ENCODE data around the gene CACTIN.

Gene CACTIN

DNA sequence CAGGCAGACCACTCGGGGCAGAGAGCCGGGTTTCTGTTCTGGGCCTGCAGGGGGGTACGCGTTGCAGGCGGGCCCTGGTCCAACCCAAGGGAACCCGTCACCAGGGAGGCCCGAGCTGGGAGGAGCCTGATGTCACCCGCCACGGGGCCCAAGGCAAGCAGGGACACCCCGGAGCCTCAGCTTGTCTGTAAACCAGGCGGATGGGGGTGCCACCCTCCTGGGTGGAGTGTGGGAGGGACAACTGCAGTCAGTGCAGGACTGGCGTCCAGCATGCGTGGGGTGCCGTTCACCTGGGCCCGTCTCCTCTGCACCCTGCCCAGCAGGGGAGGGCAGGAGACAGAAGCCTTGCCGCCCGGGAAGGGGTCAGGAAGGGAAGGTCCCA is 7.0 kb downstream of the CACTIN start:
- no peak overlapping the region for H3K4me3 ChIP-seq (ENCODE audit: low read length)
- no peaks in the 10 kb centered on the region for H3K9me3 ChIP-seq (replicated peaks; ENCODE audit: low read length)
- H3K27me3 ChIP-seq (ENCODE audit: control insufficient read depth, insufficient read depth, low read length), result no peaks in the 10 kb centered on the region
- H3K9ac ChIP-seq (ENCODE audit: low read depth, low read length), result no peak overlapping the region
- no peaks in the 10 kb centered on the region for H3K4me1 ChIP-seq (ENCODE audit: control insufficient read depth, insufficient read depth, low read length)
- H3K4me2 ChIP-seq (ENCODE audit: low read length), result no peak overlapping the region
- H3K36me3 ChIP-seq (ENCODE audit: insufficient read depth, low read length), result peaks cover 7% of the 10 kb centered on the region

DNA sequence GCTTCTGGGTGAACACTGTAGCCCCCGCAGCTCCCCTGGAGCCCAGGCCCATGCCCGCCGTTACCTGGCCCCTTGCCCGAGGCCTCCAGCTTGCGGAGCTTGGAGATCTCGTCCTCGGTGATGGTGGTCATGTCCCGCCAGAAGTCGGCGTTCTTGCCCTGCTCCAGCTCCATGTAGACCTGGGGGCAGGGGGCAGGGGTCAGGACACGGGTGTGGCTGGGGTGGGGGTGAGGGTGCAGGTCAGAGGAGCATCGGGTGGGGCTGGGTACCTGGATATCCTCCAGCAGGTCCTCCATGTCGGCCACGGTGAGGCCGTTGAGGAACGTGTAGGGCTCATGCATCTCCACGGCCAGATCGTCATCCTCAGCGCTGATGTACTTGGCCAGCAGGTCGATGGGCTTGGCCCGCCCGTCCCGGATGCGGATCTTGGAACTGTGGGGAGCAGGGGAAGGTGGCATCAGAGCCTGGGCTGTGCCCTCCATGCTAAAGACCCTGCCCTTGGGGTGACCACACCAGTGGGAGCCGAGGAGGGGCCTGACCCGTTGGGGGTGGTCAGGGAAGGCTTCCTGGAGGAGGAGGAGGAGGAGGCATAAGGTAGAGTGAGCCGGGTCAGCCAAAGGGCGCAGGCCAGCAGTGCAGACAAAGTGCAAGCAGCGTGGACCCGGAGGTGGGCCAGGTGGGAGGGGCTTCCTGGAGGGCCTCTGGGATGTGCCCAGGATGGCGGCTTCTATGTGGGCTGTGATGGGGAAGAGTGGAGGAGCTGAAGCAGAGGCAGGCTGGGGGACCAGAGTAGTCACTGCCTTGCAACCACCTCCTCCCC is 7.6 kb downstream of the CACTIN start:
- peaks cover 7% of the 10 kb centered on the region for H3K36me3 ChIP-seq (ENCODE audit: insufficient read depth, low read length)
- H3K4me3 ChIP-seq (ENCODE audit: low read length), result no peak overlapping the region
- no peak overlapping the region for H3K4me2 ChIP-seq (ENCODE audit: low read length)
- no peaks in the 10 kb centered on the region for H3K4me1 ChIP-seq (ENCODE audit: control insufficient read depth, insufficient read depth, low read length)
- no peaks in the 10 kb centered on the region for H3K9me3 ChIP-seq (replicated peaks; ENCODE audit: low read length)
- H3K9ac ChIP-seq (ENCODE audit: low read depth, low read length), result no peak overlapping the region
- no peaks in the 10 kb centered on the region for H3K27me3 ChIP-seq (ENCODE audit: control insufficient read depth, insufficient read depth, low read length)

DNA sequence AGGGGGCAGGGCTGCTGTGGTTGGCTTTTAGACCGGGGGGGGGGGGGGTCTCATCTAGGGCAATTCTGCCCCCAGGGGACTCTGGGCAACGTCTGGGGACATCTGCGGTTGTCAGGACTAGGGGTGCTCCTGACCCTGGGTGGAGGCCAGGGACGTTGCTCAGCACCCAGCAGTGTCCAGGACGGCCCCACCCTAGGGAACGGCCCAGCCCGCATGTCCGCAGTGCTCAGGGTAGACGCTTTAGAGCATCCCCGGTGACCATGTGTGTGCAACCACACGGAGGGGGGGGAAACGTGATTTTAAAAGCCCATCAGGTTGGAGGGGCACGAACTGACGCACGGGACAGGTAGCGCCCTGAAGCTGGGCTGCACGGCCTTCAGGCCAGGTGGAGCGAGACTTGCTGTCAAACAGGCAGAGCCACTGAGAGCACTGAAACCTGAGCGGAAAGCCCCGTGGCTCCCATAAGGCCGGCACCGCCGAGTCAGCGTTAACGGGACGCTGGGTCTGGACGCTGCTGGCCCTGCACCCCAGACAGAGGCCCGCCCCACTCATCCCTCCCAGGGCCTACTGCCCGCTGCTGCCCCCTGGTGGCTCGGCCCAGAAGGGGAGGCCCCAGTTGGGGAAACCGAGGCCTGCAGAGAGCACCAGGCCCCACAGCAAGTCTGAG is 8.3 kb downstream of the CACTIN start:
- Histone ChIP-seq H3K4me1 (ENCODE audit: control insufficient read depth, insufficient read depth, low read length) (no peaks in the 10 kb centered on the region), H3K4me2 (ENCODE audit: low read length) (no peak overlapping the region), H3K27me3 (ENCODE audit: control insufficient read depth, insufficient read depth, low read length) (no peaks in the 10 kb centered on the region), H3K36me3 (ENCODE audit: insufficient read depth, low read length) (peaks cover 7% of the 10 kb centered on the region), H3K4me3 (ENCODE audit: low read length) (no peak overlapping the region), H3K9ac (ENCODE audit: low read depth, low read length) (no peak overlapping the region), H3K9me3 (replicated peaks; ENCODE audit: low read length) (no peaks in the 10 kb centered on the region)

DNA sequence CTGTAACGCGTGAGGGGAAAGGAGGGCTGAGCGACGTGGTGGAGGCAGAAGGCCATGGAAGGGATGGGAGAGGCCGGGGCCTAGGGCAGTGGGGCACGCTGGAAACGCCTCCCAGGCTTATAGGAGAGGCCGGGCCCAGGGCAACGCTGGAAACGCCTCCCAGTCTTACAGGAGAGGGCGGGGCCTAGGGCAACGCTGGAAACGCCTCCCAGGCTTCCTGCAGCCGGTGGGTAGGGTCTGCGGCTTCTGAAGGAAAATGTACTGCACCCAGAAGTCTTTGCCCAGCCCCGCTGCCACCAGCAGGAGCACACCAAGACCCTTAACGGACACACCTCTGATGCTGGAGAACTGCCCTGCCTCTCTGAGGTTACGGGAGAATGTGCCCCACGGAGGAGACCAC is 9.1 kb downstream of the CACTIN start:
- H3K27me3 ChIP-seq (ENCODE audit: control insufficient read depth, insufficient read depth, low read length), result no peaks in the 10 kb centered on the region
- H3K36me3 ChIP-seq (ENCODE audit: insufficient read depth, low read length), result peaks cover 9% of the 10 kb centered on the region

DNA sequence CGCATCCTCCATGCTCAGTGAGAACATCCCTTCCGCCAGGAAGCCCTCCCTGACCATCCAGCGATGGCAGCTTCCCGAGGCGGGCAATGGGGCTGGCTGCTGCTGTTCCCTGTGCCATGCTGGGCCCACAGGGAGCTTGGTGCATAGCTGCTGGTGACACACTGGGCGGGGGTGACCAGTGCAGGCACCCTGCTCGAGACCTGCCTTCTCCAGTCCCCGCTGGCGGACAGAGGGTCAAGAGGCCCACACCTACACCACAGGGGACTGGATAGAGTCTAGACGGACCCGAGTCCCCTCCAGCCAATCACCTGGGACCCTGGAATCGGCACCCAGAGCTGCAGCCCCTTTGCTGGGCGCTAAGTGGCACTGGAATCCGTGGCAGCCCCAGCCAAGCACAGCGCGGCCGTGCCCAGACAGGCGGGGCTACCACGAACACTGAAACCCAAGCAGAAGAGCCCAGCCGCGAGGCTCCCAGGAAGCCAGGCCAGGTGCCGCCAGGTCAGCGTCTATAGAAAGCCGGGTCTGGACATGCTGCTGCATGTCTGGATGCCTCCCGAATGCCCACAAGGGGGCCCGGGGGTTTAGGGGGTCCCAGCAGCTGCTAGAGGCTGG is 11.0 kb downstream of the CACTIN start:
- Histone ChIP-seq H3K9ac (ENCODE audit: low read depth, low read length) (no peak overlapping the region), H3K4me1 (ENCODE audit: control insufficient read depth, insufficient read depth, low read length) (no peaks in the 10 kb centered on the region), H3K27me3 (ENCODE audit: control insufficient read depth, insufficient read depth, low read length) (no peaks in the 10 kb centered on the region), H3K36me3 (ENCODE audit: insufficient read depth, low read length) (peaks cover 19% of the 10 kb centered on the region), H3K9me3 (replicated peaks; ENCODE audit: low read length) (no peaks in the 10 kb centered on the region), H3K4me2 (ENCODE audit: low read length) (no peak overlapping the region), H3K4me3 (ENCODE audit: low read length) (no peak overlapping the region)

More for the DNA sequence above, 9.1 kb downstream of the CACTIN start:
- Histone ChIP-seq H3K4me1 (ENCODE audit: control insufficient read depth, insufficient read depth, low read length) (no peaks in the 10 kb centered on the region), H3K4me3 (ENCODE audit: low read length) (no peak overlapping the region), H3K9me3 (replicated peaks; ENCODE audit: low read length) (no peaks in the 10 kb centered on the region), H3K4me2 (ENCODE audit: low read length) (no peak overlapping the region), H3K9ac (ENCODE audit: low read depth, low read length) (no peak overlapping the region)

DNA sequence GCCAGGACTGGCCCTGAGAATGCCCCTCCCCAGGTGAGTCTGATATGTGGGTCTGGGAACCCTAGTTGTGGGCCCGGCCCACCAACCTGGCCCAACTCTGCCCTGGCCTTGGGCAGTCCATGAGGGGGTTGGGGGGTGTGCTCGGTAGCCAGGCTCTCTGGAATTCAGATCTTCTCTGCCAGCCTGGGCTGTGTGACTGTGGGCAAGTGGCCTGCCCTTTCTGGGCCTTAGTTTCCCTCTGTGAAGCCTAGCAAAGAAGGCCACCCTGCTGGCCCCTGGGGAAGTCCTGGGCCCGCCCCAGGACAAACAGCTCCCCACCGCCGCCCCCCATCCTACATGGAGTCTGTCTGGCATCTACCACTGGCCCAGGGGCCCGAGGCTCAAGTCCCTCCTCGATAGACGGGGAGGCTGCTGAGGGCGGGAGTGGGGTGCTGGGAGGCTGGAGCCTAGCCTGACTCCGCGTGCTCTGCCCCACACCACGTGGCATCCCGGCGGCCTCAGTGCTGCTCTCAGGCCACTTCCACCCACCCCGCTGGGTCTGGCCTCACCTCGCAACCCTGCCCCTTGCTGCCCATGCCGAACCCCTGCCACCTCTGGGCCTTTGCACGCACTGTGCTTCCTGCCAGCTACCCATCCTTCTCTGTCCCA is 11.6 kb downstream of the CACTIN start:
- no peak overlapping the region for H3K4me2 ChIP-seq (ENCODE audit: low read length)
- H3K9ac ChIP-seq (ENCODE audit: low read depth, low read length), result no peak overlapping the region
- H3K9me3 ChIP-seq (replicated peaks; ENCODE audit: low read length), result no peaks in the 10 kb centered on the region
- H3K36me3 ChIP-seq (ENCODE audit: insufficient read depth, low read length), result peaks cover 19% of the 10 kb centered on the region
- no peaks in the 10 kb centered on the region for H3K27me3 ChIP-seq (ENCODE audit: control insufficient read depth, insufficient read depth, low read length)
- no peak overlapping the region for H3K4me3 ChIP-seq (ENCODE audit: low read length)
- no peaks in the 10 kb centered on the region for H3K4me1 ChIP-seq (ENCODE audit: control insufficient read depth, insufficient read depth, low read length)

DNA sequence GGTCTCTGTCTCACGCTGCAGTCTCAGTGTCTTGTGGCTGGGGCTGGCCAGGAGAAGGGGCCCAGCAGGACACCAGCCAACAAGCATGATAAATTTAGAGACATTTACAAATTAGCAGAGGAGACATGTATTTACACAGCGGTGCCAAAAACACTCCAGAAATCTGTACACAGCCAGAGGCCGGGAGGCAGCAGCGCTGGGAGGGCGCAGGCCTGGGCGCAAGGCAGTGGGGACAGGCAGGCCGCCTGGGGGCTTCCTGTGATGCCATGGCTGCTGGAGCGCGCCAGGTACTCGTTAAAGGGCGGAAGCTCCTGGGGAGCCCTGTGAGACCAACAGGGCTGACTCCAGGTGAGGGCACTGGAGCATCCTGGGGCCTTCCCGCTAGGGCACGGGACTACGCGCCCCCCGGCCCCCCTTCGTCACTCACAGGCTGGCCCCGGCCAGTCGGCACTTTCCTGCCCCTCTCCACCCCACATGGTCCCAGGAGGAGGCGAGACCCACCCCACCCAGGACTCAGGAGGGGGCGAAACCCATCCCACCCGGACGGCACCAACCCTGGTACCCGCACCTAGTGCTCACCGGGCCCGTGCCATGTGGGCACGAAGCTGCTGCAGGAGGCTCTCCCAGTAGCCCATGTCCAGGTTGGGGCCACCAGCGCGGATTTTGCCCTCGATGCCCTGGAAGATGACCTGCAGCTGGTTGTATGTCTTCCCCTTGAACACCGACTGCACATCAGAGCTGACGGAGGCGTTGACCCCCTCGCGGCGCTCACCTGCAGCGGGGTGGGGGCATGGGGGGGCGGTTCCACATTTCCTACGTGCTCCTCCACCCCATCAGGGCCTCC is 12.6 kb downstream of the CACTIN start:
- H3K4me1 ChIP-seq (ENCODE audit: control insufficient read depth, insufficient read depth, low read length), result no peaks in the 10 kb centered on the region
- H3K36me3 ChIP-seq (ENCODE audit: insufficient read depth, low read length), result peaks cover 16% of the 10 kb centered on the region
- H3K4me3 ChIP-seq (ENCODE audit: low read length), result no peak overlapping the region
- no peak overlapping the region for H3K4me2 ChIP-seq (ENCODE audit: low read length)
- H3K9ac ChIP-seq (ENCODE audit: low read depth, low read length), result no peak overlapping the region
- H3K9me3 ChIP-seq (replicated peaks; ENCODE audit: low read length), result no peaks in the 10 kb centered on the region
- no peaks in the 10 kb centered on the region for H3K27me3 ChIP-seq (ENCODE audit: control insufficient read depth, insufficient read depth, low read length)

DNA sequence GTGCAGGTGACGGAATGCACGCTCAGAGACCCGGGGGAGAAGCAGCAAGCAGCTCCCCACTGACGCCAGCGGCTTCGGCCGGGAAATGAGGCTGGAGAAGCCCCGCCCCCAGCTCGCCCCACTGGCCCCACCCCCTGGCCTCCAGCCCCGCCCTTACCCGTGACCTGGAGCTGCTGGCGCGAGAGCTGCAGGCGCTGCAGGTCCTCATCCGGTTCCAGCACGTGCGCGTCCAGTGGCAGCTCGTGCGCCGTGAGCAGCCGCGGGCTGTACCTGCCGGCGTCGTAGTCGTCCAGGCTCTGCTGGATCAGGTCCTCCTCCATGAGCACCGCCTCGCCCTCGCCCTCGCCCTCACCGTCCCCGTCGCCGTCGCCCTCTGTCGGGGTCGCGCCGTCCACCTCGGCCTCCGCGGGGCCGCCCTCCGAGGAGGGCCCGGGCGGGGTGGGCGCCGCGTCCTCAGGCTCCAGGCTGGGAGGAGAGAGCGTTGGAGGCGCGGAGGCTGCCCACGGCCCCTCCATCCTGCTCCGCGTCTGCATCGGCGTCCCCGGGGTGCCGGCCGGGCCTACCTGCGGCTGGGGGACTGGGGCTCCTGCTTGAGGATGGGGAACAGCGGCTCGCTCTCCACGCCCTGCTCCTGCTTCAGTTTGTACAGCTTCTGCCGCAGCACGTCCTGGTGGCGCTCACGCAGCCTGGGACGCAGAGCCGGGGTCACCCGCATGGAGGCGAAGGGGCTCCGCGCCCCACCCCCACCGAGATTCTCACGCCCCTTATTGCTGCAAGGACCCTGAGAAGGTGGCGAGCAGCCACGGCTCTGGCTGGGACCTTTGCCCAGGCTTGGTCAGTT is 13.5 kb downstream of the CACTIN start:
- peaks cover 15% of the 10 kb centered on the region for H3K36me3 ChIP-seq (ENCODE audit: insufficient read depth, low read length)
- H3K4me2 ChIP-seq (ENCODE audit: low read length), result no peak overlapping the region
- H3K27me3 ChIP-seq (ENCODE audit: control insufficient read depth, insufficient read depth, low read length), result no peaks in the 10 kb centered on the region
- no peaks in the 10 kb centered on the region for H3K9me3 ChIP-seq (replicated peaks; ENCODE audit: low read length)
- H3K4me1 ChIP-seq (ENCODE audit: control insufficient read depth, insufficient read depth, low read length), result no peaks in the 10 kb centered on the region
- no peak overlapping the region for H3K4me3 ChIP-seq (ENCODE audit: low read length)
- no peak overlapping the region for H3K9ac ChIP-seq (ENCODE audit: low read depth, low read length)

DNA sequence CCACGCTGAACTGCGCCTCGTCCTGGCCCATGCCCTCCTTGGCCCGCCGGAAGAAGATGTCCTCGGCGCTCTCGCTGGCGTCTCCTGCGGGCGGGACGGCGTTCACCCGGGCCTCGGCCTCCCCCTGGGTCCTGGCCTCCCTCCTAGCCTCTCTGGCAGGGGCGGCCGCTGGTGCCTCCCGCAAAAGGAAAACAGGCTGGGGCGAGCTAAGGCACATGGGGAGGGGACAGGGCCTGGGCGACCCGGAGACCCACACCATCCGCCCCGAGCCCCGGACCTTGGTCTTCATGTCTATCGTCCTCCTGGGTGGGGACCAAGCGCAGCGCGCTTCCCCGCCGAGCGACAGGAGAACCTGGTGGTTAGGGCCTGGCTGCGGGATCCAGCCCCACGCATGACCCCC is 14.3 kb downstream of the CACTIN start:
- Histone ChIP-seq H3K4me2 (ENCODE audit: low read length) (no peak overlapping the region), H3K9ac (ENCODE audit: low read depth, low read length) (no peak overlapping the region), H3K4me3 (ENCODE audit: low read length) (no peak overlapping the region), H3K4me1 (ENCODE audit: control insufficient read depth, insufficient read depth, low read length) (peaks cover 6% of the 10 kb centered on the region), H3K36me3 (ENCODE audit: insufficient read depth, low read length) (peaks cover 15% of the 10 kb centered on the region), H3K27me3 (ENCODE audit: control insufficient read depth, insufficient read depth, low read length) (no peaks in the 10 kb centered on the region), H3K9me3 (replicated peaks; ENCODE audit: low read length) (no peaks in the 10 kb centered on the region)

DNA sequence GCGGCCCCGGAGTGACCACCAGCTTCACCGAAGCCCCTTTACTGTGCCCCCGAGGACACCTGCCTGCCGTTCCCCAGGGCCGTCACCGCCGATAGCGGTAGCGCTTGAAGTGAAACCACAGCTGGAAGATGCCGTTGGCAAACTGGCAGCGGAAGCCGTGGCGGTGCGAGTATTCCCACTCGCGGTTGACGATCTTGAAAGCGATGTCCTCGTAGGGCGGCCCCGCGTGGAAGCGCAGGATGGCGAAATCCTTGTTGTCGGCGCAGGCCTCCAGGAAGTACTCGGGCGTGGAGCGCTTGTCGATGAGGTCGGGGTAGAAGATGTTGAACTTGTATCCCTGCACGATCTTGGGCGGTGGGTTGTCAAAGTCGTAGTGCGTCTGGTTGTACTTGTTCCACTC is 14.7 kb downstream of the CACTIN start:
- H3K36me3 ChIP-seq (ENCODE audit: insufficient read depth, low read length), result peaks cover 15% of the 10 kb centered on the region
- H3K4me2 ChIP-seq (ENCODE audit: low read length), result no peak overlapping the region
- H3K4me3 ChIP-seq (ENCODE audit: low read length), result no peak overlapping the region

More for the DNA sequence above, 14.7 kb downstream of the CACTIN start:
- H3K9me3 ChIP-seq (replicated peaks; ENCODE audit: low read length), result no peaks in the 10 kb centered on the region
- H3K27me3 ChIP-seq (ENCODE audit: control insufficient read depth, insufficient read depth, low read length), result no peaks in the 10 kb centered on the region
- no peak overlapping the region for H3K9ac ChIP-seq (ENCODE audit: low read depth, low read length)
- peaks cover 10% of the 10 kb centered on the region for H3K4me1 ChIP-seq (ENCODE audit: control insufficient read depth, insufficient read depth, low read length)

All from skeletal muscle satellite cell (primary cell).